IPS-18c (cell line): Measurements from ENCODE around the gene THADA.
"Not testable (repeated sequence)": the region's sequence is repeated elsewhere in the genome, so short reads cannot be mapped to it uniquely, and the experiment has no call there.

Source experiments
- H3K4me3 ChIP-seq: 2 replicates; pipeline ENCODE4 v1.7.0; 2013; ENCODE audit warnings: low read depth, mild to moderate bottlenecking, low read length, moderate library complexity; ENCODE audit not compliant: insufficient read depth
- H3K9me3 ChIP-seq: one replicate; pipeline ENCODE4 v1.6.1; 2013; ENCODE audit warnings: mild to moderate bottlenecking, low read length, moderate library complexity; ENCODE audit not compliant: control insufficient read depth, insufficient read depth

Gene THADA

GRCh38 chr2:43399098-43399497 is 196.7 kb downstream of the THADA start:
- Histone ChIP-seq H3K9me3 (no peaks in the 10 kb centered on the region), H3K4me3 (no peak overlapping the region)

DNA sequence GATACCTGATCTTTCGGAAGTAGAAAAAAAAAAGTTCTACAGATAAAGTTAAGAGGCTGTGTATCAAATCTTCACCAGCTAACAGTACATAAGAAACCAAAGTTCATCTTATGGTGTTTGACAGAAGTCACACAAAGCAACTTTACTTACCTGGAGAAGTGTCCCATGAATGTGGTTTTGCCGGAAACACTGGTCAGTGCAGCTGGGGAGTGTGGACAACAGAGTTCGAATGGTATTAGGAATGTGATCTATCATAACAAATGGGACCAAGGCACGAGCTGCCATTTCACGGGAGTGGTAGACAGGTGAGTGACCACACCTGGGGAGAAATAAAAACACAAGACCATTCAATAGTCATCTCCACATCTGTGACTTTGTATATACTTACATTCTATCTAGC is 198.0 kb downstream of the THADA start:
- H3K4me3 ChIP-seq = no peak overlapping the region
- H3K9me3 ChIP-seq = no peaks in the 10 kb centered on the region

GRCh38 chr2:43397411-43397810 is 198.4 kb downstream of the THADA start:
- Histone ChIP-seq H3K4me3 (no peak overlapping the region), H3K9me3 (no peaks in the 10 kb centered on the region)

- not testable (repeated sequence) for H3K9me3 ChIP-seq, H3K4me3 ChIP-seq
Measured at GRCh38 chr2:43396344-43396743, 199.5 kb downstream of the THADA start.

GRCh38 chr2:43393918-43394317 is 201.9 kb downstream of the THADA start:
- H3K9me3 ChIP-seq = no peaks in the 10 kb centered on the region
- H3K4me3 ChIP-seq = no peak overlapping the region

- H3K4me3 ChIP-seq = no peak overlapping the region
- no peaks in the 10 kb centered on the region for H3K9me3 ChIP-seq
Measured at GRCh38 chr2:43391878-43392215, 204.0 kb downstream of the THADA start.

DNA sequence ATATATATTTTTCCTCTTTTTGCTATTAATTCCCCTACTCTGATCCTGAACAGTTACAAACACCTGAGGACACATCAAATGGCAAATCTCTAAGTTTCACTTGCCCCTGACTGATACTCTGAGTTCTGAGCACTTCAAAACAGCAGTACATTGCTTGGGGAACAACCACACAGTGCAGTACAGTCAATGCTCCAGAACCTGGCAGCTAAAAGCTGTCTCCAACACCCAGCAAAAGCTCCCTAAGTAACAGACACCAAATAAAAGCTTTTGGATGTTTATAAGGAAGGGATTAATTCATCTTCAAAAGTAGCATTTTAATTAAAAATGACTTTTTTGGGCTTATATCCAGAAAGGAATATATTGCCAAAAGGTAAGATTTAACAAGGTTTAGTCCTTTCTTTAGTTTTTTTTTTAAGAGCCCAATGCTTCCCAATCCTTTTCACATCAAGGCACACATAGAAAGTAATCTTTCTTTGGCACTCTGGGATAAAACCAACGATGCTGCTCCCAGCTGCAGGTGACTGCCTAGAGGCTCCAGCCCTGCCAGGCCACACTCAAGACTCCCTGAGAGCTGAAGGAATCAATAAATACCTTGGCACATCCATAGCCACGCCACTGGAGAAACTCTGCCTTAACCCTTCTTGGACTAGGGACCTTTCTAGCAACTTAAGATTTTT is 204.5 kb downstream of the THADA start:
- Histone ChIP-seq H3K9me3 (no peaks in the 10 kb centered on the region), H3K4me3 (no peak overlapping the region)

DNA sequence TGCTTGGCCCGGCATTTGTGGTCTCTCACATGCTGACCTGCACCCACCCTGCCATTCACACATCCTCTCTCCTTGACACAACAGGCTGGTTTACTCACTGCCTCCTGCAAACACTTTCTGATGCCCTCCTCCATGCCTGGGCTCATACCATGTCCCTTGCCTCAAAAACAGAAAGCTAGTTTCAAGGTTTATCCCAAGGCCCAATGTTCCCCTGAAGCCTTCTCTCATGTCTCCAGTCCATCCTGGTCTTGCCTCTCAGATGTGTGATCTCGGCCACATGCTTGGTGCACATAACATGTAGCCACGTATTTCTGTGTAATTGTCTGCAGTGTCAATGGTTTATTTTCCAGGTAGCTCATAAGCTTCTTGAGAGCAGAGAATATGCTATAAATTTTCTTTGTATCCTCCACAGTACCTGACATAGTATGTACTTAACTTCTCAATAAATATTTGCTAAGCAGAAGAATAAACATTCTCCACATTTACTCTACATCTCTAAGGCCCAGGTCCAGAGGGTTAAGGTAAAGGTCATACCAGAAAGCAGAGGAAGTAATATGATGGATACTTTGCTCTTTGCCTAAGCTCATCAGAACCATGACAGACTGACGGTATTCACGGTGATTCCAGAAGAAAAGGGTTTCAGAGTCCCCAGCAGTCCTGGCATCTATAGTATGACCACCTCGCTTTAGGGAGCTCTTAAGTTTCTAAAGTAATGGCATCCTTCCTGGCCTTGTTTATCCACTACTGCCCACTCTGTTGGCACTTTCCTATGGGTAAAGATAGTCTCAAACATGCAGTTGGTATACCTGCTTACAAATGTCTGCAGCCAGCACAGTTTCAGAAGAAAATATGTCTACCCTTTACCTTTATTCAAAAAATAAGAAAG is 206.0 kb downstream of the THADA start:
- no peaks in the 10 kb centered on the region for H3K9me3 ChIP-seq
- no peak overlapping the region for H3K4me3 ChIP-seq

GRCh38 chr2:43388371-43388770 is 207.5 kb downstream of the THADA start:
- Histone ChIP-seq H3K9me3 (no peaks in the 10 kb centered on the region), H3K4me3 (no peak overlapping the region)

GRCh38 chr2:43387092-43388062 is 208.5 kb downstream of the THADA start:
- no peak overlapping the region for H3K4me3 ChIP-seq
- H3K9me3 ChIP-seq = no peaks in the 10 kb centered on the region

- H3K4me3 ChIP-seq, H3K9me3 ChIP-seq: not testable (repeated sequence)
Measured at GRCh38 chr2:43386679-43387078, 209.2 kb downstream of the THADA start.

GRCh38 chr2:43384143-43384542 is 211.7 kb downstream of the THADA start:
- H3K4me3 ChIP-seq = no peak overlapping the region

DNA sequence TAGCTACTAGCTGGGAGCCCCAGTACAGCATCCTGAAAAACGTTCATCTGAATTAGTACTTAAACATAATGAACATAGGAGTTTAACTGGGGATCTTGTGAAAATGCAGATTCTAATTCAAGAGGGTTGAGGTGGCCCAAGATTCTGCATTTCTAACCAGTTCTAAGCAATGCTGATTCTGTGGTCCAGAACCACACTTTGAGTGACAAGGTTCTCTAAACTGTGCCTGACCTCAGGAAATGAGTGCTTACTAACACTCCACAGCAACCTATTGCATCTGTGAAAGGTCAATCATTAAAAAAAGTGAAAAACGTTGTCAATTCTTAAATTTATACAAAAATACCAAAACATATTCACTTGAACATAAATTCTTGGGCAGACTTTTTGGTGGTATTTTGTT is 212.3 kb downstream of the THADA start:
- no peak overlapping the region for H3K4me3 ChIP-seq

More at GRCh38 chr2:43384143-43384542, 211.7 kb downstream of the THADA start:
- H3K9me3 ChIP-seq = no peaks in the 10 kb centered on the region

GRCh38 chr2:43379494-43379893 is 216.3 kb downstream of the THADA start:
- no peaks in the 10 kb centered on the region for H3K9me3 ChIP-seq
- no peak overlapping the region for H3K4me3 ChIP-seq

More for the DNA sequence above, 212.3 kb downstream of the THADA start:
- H3K9me3 ChIP-seq = no peaks in the 10 kb centered on the region

GRCh38 chr2:43377327-43377726 is 218.5 kb downstream of the THADA start:
- H3K4me3 ChIP-seq = no peak overlapping the region
- H3K9me3 ChIP-seq = no peaks in the 10 kb centered on the region

- Histone ChIP-seq H3K4me3 (no peak overlapping the region), H3K9me3 (no peaks in the 10 kb centered on the region)
Measured at GRCh38 chr2:43376523-43377198, 219.2 kb downstream of the THADA start.
